HG02870 (cell line): Measurements from ENCODE around the gene UEVLD.
A peak's percentile ranks its signal among the peaks of the same experiment; 100 is the strongest.
"Not testable (repeated sequence)": the region's sequence is repeated elsewhere in the genome, so short reads cannot be mapped to it uniquely, and the experiment has no call there.

Source experiments
- ATAC-seq: cut with Tn5 transposase; IDR thresholded peaks from one replicate; pipeline ENCODE4 v1.9.1; 2021; ENCODE audit warnings: mild to moderate bottlenecking, moderate library complexity; ENCODE audit not compliant: unreplicated experiment

Gene UEVLD

DNA sequence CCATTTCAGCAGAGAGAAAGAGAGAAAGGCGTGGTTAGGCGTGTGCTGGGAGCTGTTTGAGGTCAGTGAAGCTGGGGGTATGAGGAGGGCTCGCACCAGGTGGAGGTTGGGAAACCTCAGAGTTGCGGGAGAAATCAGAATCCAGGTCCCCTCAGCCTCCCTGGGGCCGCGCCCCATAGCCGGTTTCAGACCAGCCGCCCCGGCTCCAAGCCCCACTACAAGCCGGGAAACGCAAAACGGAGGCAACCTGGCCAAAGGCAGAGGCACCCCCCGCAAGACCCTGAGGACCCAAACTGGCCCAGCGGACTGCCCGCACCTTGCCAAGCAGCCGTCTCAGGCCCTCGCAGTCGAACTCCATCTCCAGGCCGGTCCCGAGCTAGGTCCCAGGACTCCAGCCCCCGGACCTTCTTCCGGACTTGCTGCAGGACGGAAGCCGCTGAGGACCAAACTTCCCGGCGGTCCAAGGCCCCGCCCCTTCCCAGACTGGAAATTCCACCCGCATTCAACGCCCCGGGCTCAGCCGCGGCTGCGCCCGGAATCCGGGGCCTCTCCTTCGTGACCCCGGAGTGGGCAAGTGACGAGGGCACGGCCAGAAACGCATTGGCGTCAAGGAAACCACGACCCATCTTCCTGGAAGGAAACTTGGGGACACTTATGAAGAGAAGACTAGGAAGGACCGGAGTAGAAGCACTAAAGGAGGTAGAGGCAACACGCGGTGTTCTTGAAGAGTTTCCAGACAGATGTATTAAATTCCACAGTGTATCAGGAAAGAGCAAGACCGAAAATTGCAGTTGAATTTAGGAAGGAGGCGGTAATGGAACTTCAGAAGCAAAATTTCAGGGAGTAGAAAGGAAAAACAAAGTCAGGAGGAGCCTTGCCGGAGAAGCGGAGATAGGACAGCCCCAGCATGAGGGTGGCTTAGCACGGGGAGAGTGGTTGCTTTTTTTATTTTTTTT, at the start of gene UEVLD:
Gene UEVLD, minus strand, starts transcription at position 438 of the 956 bp plus-strand sequence. Its CDS starts 80 bp downstream, at position 358.
- peak; percentile 50 for ATAC-seq

DNA sequence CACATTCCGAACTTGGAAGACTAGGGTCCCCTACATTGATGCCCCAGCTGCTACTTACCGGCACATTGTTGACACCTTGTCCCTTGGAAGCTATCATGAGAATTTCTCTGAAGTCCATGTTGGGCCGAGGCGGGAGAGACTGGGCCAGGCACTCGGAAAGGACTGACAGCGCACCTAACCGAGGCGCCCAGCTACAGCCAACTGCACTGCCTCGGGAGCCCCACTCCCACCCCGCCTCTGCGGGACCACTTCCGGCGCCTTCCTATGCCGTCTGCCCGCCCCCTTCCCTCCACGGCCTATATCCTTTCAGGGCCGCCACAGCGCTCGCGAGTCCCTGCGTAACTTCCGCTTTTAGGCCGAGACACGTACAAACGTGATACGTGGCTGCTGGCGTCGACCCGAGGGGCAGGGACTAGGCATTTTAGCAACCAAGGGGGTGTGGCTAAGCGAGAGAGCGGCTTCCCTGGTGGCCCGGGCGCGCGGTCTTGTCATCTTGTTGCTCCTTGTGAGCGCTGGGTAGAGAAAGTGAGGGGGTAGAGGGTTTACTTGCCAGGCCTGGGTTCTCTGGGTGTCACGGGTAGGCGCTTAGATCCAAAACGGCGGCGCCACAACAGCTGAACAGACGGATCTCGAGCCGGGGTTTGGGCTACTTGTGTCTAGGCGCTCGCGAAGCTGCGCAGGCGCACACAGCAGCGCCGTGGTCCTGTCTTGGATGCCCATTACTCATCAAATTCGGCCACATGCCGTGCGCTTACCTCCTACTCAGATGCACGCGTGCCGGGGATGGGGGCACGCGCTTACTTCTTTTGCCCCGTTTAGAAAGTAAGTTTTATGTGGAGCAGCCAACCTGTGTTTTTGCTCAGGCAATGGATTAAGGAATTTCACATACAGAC, 45.9 kb upstream of the UEVLD start, which contains the start of gene SPTY2D1:
Gene SPTY2D1, minus strand, starts transcription at position 203 of the 893 bp plus-strand sequence. Its CDS starts 85 bp downstream, at position 118.
- ATAC-seq = peak; percentile 96

DNA sequence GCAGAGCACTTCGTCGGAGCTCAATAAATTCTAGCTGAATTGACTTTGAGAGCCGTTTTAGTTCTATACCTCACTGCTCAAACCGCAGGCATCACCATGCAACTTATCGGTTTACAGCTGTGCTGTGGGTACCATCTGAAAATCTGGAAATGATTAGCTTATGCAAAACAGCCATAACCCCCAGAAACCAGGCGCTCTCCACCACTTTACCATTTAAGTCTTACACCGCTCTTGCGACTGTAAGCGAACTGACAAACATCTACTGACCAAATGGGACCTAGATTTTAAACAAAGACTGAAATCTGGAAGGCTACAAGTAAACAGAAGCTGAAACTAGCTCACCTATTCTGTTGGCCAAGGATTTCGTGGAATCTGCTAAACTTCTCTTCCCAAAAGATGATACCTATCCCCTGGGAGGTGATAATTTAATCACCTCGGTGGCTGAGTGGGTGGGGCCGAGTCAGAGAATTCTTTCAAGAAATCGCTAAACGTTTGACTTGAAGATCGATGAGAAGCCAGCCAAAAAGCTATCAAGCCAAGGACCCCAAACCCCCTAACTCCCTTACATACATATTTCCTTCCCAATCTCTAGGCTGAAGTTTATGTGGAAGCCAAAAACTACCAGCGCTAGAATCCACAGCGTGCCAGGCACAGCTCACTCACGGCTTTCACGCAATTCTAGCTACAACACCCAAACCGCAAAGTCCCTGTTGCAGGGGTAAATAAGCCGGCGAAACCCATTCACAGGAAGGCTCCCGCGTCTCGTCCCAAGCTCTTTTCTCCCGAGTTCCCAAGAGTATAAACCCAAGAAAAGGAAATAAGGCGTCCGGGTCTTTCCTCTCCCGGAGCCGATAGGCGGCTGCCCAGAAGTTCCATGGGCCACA, 45.0 kb upstream of the UEVLD start:
- peak; percentile 41 for ATAC-seq

DNA sequence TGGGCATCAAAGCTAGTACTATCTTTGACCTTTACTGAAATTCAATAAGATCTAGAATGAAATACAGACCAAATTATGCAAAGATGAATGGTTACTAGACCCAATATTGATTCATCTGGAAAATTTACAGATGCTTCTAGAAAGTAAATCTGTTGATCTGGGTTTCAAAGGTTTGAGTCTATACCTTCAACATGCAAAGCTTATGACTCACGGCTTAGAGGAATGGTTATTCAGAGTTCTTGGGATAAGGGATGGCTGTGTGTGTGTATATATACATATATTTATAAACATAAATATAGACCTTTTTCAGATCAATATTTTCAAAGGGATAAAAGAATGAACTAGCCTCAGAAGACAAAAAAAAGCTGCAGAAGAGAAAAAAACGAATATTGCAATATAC, 44.3 kb upstream of the UEVLD start:
- ATAC-seq = no peak

DNA sequence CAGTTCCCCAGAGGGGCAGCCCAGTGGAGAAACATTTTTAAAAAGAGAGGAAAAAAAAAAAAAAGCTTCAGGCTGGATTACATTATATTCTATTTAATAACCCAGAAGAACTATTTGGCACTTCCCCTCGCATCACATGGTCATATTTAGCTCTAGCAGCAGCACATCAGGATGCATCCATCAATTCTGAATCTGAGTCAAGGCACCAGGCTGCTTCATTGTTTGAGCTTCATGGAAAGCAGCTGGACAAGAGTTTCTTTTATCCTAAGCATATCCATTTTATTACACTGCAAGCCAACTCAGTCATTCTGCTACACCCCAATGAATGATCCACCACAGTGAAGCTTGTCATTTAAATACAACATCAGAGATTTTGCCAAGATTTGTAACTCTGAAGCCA, 35.6 kb upstream of the UEVLD start:
- ATAC-seq = no peak

DNA sequence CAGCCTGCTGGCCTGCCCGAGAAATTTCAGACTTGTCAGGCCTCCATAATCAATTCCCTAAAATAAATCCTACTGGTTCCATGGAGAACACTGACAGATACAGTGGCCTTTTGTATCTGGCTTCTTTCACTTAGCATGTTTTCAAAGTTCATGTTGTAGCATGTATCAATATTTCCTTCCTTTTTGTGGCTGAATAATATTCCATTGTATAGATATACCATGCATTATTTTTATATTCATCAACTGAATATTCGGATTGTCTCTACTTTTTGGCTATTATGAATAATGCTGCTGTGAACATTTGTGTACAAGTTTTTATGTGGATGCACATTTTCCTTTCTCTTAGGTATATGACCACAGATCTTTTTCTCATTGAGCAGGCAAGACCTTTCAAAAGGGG, 35.2 kb upstream of the UEVLD start:
- no peak for ATAC-seq

DNA sequence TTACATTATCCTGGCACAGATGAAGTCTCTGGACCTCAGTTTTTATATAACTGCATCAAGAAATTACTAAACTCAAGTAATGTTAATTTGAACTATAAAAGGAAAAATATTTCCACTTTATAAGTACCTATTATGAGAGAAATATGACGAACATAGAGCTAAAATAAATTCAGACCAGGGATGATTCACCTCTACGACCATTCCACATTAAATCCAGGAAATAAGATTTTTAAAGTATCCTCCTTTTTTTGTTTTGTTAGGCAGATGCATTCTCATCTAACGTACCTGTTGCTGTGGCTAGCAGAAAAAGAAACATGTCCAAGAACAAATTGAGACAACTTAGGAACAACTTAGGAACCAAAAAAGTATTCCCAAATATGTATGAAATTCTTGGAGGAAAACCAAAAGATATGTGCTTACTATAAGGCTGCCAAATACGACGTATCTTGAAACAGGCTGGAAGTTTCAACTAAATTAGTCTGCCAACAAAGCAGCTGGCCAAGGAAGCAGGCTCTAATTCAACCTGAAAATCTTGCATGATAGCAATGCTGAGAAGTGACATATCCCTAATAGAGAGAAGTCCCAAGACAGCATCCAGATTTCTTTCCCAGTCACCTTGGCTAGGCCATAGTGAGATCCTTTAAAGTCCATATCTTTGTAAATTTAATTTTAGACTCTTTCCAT, 29.9 kb upstream of the UEVLD start:
- ATAC-seq = no peak

DNA sequence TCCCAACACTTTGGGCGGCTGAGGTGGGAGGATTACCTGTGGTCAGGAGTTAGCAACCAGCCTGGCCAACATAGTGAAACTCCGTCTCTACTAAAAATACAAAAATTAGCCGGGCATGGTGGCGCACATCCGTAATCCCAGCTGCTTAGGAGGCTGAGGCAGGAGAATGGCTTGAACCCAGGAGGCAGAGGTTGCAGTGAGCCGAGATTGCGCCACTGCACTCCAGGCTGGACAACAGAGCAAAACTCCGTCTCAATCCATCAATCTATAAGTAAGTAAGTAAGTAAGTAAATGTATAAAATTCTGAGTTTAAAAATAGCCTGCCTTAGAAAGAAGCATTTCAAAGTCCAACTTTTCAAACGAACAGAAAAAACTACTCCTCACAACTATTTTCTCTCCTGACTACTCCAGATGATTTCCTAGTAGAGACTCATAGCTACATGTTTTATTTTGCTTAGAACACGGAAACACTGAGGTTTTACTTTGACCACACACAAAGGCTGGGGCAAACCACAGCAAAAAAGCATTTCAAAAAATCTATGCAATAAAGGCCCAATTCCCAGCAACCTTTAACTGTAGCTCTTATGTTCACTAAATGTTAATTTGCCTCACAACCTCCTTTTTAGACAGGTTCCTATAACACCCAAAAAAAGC, 29.3 kb upstream of the UEVLD start:
- ATAC-seq = peak; percentile 43

DNA sequence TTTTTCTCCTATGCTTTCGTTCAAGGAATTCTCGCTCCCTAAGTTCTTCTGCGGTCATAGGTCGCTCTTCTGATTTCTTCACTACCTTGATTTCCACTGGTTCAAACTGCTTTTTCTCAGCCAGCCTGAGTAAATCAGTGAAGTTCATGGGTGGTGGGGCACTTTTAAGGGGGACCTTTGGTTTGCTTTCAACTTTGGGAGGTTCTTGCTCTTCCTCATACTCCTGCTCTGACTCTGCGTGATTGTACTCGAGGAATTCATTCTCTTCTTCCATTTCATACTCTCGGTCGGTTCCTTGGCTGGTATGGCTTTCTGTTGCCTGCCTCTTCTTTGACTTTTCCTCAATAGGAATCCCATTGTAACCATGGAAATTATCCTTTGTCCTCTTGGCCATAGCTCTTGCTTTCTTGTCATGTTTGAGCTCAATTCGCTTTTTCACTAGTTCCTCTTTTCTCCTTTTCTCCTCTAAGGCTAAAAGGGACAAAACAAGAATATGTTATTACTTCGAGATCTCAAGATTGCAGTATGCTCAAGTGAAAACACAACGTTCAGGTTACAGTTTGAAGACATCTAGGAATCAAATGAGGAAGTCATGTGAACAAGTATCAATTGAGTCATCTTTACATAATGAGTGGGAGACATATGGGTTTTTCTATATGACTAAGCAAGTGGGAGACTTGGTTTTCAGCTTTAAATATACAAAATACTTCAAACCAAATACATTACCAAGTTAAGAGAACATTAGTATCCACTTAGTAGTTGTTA, 27.3 kb upstream of the UEVLD start:
- peak; percentile 91 for ATAC-seq

DNA sequence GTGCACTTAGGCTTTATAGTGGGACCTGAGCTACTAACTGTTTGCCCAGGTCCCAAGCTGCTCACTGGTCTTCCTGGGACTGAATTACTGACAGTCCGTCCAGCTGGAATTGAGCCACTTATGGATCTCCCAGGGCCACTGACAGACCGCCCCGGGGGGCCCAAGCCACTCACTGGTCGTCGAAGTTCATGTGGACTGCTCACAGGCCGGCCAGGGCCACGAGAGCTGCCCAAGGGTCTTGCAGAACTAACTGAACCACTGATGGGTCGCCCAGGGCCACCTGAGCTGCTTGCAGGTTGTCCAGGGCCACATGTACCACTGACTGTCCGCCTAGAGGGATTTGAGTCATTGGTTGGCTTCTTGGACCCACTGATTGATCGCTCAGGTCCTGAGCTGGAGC, 26.1 kb upstream of the UEVLD start:
- ATAC-seq = no peak

DNA sequence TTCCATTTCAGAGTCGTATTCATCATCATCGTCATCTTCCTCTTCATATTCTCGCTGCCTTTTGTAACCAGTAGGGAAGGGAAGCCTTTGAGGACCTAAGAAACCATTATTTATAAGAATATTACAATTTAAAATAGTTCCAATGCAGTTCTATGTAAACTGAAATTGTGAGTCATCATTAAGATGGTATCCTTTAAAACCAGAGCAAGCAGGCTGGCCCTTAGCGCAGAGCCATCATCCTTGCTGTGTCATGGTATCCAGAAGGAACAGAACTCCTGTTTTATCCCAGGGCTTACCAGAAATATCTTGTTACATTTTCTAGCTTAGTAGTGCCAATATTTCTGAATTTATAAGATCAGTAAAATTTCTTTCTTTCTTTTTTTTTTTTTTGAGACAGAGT, 23.9 kb upstream of the UEVLD start:
- ATAC-seq = no peak

DNA sequence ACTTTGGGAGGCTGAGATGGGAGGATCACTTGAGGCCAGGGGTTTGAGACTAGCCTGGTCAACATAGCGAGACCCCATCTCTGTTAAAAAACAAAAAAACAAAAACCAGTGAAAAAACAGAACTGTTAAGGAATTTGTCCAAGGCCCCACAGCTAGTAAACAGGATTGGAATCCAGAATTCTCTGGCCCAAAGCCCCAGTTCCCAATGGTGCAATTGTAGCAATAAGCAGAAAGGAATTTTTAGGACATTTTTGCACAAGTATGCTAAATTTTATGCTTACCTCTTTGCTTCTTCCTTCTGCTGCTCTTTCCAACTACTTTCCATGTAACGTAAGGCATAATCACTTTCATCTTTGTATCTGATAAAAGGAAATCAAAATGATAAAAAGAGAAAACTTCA, 22.7 kb upstream of the UEVLD start:
- no peak for ATAC-seq

DNA sequence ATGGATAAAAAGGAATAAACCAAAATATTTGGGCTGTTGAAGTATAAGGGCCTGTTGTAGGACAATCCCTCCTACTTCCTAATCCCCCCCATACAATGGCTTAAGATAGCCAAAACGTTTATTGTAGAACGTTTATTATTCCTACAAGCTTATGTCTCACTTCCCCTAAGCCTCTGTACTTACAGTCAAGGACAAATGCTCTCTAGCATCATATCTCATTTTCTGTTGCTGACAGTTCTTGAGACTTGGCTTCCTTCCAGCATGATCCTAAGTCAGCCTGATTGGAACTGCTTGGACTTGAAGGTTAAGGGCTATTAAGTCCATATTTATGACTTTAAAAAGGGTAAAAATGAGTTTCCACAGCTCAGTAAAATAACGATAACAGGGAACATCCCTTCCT, 19.8 kb upstream of the UEVLD start:
- no peak for ATAC-seq

DNA sequence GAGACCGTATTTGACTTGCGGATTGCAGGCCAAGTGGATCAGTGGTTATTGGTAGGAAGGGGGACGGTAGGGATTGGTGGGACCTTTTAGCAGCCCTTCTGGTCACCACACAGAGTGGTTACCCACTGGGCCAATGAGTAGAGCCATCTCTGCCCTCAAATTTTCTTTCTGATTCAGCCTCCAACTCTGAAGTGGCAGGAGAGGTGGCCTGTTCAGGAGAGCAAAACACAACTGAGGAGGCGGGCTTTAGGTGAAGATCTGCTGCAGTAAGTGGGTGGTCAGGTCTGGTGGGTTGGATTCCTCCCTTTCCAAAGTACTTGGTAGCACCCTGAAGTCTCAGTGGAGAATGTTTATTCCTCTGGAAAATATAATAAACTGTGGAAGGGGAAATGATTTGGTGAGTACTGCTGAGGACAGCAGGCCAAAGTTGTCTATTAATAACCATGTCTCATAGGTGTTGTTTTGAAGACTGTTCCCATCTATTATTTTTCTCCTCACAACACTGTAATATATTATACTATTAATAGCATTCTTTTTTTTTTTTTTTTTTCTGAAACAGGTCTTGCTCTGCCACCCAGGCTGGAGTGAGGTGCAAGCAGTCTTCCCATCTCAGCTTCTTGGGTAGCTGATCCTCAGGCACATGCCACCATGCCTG, 12.5 kb upstream of the UEVLD start:
- no peak for ATAC-seq

DNA sequence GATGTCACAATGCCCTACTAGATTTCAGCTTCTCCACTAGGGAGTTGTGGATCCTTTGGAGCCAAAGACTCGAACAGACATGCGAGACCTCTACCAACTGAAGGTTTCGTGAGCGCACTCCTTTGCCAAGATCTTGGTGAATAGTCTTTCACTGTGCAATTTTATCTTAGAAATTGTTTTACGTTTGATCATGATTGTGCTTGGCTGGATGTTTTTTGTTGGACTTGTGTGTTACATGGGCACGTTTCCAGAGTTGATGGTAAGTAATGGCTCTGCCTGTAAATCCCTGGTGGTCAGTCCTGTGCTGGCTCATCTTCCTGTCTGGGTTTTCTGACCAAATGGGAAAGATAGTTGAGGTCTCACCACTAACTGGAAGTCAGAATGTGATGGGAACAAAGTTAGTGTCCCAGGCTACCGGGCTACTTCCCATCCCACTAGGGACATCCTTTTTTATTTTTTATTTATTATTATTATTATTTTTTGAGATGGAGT, 11.3 kb upstream of the UEVLD start, which contains the start of gene MISFA:
Gene MISFA, plus strand, starts transcription at position 51 of the 492 bp plus-strand sequence. Its CDS starts 140 bp downstream, at position 191.
- ATAC-seq = no peak

DNA sequence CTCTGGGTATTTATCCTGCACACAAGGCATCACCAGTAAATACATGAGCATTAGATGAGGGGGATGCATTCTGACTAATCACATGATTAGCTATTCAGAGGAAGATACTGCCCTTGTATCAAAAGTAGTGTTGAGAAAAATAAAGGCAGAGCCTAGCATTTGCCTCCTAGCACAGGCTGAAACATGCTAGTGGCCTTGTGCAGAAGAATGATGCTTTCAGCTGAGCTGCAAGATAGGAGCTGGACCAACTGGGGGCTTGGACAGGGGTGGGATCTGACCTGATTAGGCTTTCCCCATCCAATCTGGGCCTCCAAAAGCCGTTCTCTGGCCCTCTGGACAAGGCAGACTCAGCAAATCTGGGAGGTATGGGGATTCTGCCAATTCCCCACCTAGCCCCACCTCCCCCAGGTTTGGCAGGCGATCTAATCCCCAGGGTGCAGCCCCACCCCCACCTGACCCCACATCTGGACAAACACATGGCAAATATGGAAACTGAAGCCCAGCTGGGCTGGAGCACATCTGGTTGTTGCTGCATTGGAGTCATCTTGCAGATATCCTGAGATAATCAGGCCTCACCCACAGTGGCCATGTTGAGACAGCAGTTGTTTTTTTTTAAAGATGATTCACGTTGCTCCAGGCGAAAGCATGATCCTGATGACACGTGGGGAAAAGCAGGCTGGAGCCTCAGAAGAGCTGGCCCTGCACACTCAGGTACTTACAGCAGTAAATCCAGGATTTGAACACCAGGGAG, 6.6 kb upstream of the UEVLD start:
- no peak for ATAC-seq

DNA sequence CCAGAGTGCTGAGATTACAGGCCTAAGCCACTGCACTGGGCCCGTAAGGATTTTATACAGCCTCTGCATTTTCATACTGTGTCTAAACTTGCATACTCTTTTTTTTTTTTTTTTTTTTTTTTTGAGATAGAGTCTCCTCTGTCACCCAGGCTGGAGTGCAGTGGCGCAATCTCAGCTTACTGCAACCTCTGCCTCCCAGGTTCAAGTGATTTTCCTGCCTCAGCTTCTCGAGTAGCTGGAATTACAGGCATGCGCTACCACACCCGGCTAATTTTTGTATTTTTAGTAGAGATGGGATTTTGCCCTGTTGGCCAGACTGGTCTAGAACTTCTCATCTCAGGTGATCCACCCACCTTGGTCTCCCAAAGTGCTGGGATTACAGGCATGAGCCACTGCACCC, 5.6 kb upstream of the UEVLD start:
- ATAC-seq = not testable (repeated sequence)
